H1 (cell line): ENCODE data around the gene TCFL5. TPM values are rescaled to one million over a fixed set of nuclear protein-coding genes. Genes with fewer than 3 reads are reported as not detected.

Experiments
- E2F6 ChIP-seq: IDR thresholded peaks from 2 replicates; pipeline ENCODE4 v1.6.1; 2012; ENCODE audit warnings: inconsistent platforms
- POLR2A ChIP-seq, 2 experiments: IDR thresholded peaks; 1 replicate in 1 of 2; 2 replicates in 1 of 2; pipeline ENCODE4 v1.6.1; 2011; ENCODE audit warnings: low read depth in 2 of 2, low read length in 2 of 2, mild to moderate bottlenecking in 2 of 2; ENCODE audit errors: control extremely low read depth in 1 of 2
- TEAD4 ChIP-seq: IDR thresholded peaks from 2 replicates; pipeline ENCODE4 v1.6.1; 2012; ENCODE audit warnings: low read depth, low read length, inconsistent platforms, mixed read lengths
- USF2 ChIP-seq: IDR thresholded peaks from 2 replicates; pipeline ENCODE4 v1.6.1; 2011; ENCODE audit warnings: low read length, improper control_type of control experiment
- polyA plus RNA-seq, 7 experiments: library from polyadenylated mRNA; depleted of rRNA in 3 of 7; stranded (reverse) in 5 of 7; unstranded in 2 of 7; fragments of >200 nt in 5 of 7; fragments of 200-250 nt in 2 of 7; gene quantifications; 1 replicate in 5 of 7; 2 replicates in 1 of 7; 4 replicates in 1 of 7; pipeline versions ENCODE4 v1.2.1 to v1.2.3, GENCODE V29; 2011 to 2013; ENCODE audit warnings: missing spikeins in 2 of 7, mixed read lengths in 2 of 7
- total RNA-seq: library from RNA; stranded (reverse); fragmentation: NEBNext Ultra II Directional; extraction: Animal tissue kit (Norgen Biotek cat#: 25700); gene quantifications from 2 replicates; pipeline ENCODE4 v1.2.1, GENCODE V29; 2021

TCFL5 gene
- total and polyA plus RNA-seq, 2 of the 8 experiments (the other 6 are each of a cell fraction or from before 2014, with no cell fraction given): 6.2 to 15.0 TPM

- TF ChIP-seq E2F6 (no peak), TEAD4 (no peak), USF2 (no peak), POLR2A (IDR thresholded peaks at IDR 0.05; ENCODE audit: control extremely low read depth in 1 of 2, low read depth in 2 of 2, low read length in 2 of 2) (no peak)
- TF ChIP-seq, all 59 proteins: peak for 0
Measured at GRCh38 chr20:62845416-62846160, 16.0 kb downstream of the TCFL5 start (continued).
